Measurements from ENCODE around the gene NOC3L.

The NOC3L gene

DNA sequence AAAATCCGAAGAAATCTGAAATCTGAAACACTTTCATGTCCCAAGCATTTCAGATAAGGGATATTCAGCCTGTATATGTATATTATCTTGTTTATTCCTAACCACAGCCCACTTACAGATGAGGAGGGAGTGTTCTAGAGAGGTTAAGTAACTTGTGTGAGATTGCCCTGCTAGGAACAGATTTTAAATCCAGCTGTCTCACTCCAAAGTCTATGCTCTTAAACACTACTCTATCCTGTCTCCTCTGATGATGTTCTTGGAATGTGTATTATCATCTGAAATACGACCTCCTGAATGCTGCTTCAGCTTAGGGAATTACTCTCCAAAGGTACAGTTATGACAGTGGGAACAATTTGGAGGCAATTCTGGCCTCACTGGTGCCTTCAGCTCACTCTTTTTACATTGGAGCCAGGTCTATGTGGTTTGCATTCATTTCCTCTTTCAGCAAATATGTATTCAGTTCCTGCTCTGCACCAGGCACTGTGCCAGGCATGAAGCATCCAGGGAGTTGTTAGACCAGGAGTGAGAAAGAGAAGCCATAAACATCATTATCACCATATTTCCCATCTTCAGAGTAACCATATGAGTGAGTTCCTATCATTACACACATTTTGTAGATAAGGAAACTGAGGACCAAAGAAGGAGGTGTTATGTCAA lies 70.2 kb downstream of the NOC3L start:
- Histone ChIP-seq H3K4me1 (ENCODE audit: control insufficient read depth in 1 of 2, insufficient read depth in 2 of 2, low read length in 2 of 2) (no peaks in the 10 kb centered on the region), H2AFZ (ENCODE audit: insufficient read depth, low read length, poor library complexity) (no peak overlapping the region), H2BK12ac (ENCODE audit: low read length) (no peak overlapping the region), H4K91ac (ENCODE audit: low read depth, low read length) (no peak overlapping the region), H3K36me3 (ENCODE audit: control insufficient read depth in 1 of 2, insufficient read depth in 2 of 2, low read length in 2 of 2) (no peaks in the 10 kb centered on the region), H3K23ac (ENCODE audit: low read length) (no peak overlapping the region), H3K18ac (ENCODE audit: low read length) (no peak overlapping the region), H2BK120ac (ENCODE audit: insufficient read depth, low read length, poor library complexity) (no peak overlapping the region), H3K9me3 (ENCODE audit: insufficient read depth, low read depth, low read length) (no peaks in the 10 kb centered on the region), H3K4me3 (ENCODE audit: low read depth, low read length) (no peak overlapping the region), H3K14ac (ENCODE audit: low read length) (no peak overlapping the region), H2AK5ac (ENCODE audit: low read length) (no peak overlapping the region), H4K8ac (ENCODE audit: low read depth, low read length) (no peak overlapping the region), H2BK5ac (ENCODE audit: low read depth, low read length, poor library complexity) (no peak overlapping the region), H3K4ac (ENCODE audit: low read depth, low read length) (no peak overlapping the region), H3K27me3 (ENCODE audit: insufficient read depth, low read length) (no peaks in the 10 kb centered on the region), H3K4me2 (ENCODE audit: low read length) (no peak overlapping the region), H3K79me1 (ENCODE audit: low read length) (no peaks in the 10 kb centered on the region), H3K27ac (ENCODE audit: low read depth, low read length) (no peak overlapping the region), H4K12ac (ENCODE audit: low read depth, low read length) (no peak overlapping the region), H3K9ac (ENCODE audit: low read length) (no peak overlapping the region), H3K79me2 (ENCODE audit: control insufficient read depth, insufficient read depth, low read length, poor library complexity) (no peaks in the 10 kb centered on the region)
- no CpG with 5 or more reads among the region's 2 CpGs for WGBS (ENCODE audit: extremely low coverage, insufficient coverage, insufficient read length)
- peak in 1 of 2 donors; percentile 26 for DNase-seq

GRCh38 chr10:94288361-94289101 lies 74.2 kb downstream of the NOC3L start:
- no peak overlapping the region for H3K14ac ChIP-seq (ENCODE audit: low read length)
- H4K91ac ChIP-seq (ENCODE audit: low read depth, low read length) = no peak overlapping the region
- no peaks in the 10 kb centered on the region for H3K79me2 ChIP-seq (ENCODE audit: control insufficient read depth, insufficient read depth, low read length, poor library complexity)
- H3K4me3 ChIP-seq (ENCODE audit: low read depth, low read length) = no peak overlapping the region
- H3K9me3 ChIP-seq (ENCODE audit: insufficient read depth, low read depth, low read length) = no peaks in the 10 kb centered on the region
- no peak overlapping the region for H2BK12ac ChIP-seq (ENCODE audit: low read length)
- DNase-seq = no peak
- H3K9ac ChIP-seq (ENCODE audit: low read length) = no peak overlapping the region
- no peak overlapping the region for H3K27ac ChIP-seq (ENCODE audit: low read depth, low read length)
- H3K4me1 ChIP-seq (ENCODE audit: control insufficient read depth in 1 of 2, insufficient read depth in 2 of 2, low read length in 2 of 2) = no peaks in the 10 kb centered on the region
- no peak overlapping the region for H4K12ac ChIP-seq (ENCODE audit: low read depth, low read length)
- H3K27me3 ChIP-seq (ENCODE audit: insufficient read depth, low read length) = no peaks in the 10 kb centered on the region
- H3K4ac ChIP-seq (ENCODE audit: low read depth, low read length) = no peak overlapping the region
- H2AK5ac ChIP-seq (ENCODE audit: low read length) = no peak overlapping the region
- H3K4me2 ChIP-seq (ENCODE audit: low read length) = no peak overlapping the region
- no peak overlapping the region for H3K23ac ChIP-seq (ENCODE audit: low read length)
- H2AFZ ChIP-seq (ENCODE audit: insufficient read depth, low read length, poor library complexity) = no peak overlapping the region
- no peaks in the 10 kb centered on the region for H3K79me1 ChIP-seq (ENCODE audit: low read length)
- WGBS (ENCODE audit: extremely low coverage, insufficient coverage, insufficient read length) = no CpG with 5 or more reads among the region's 2 CpGs
- H4K8ac ChIP-seq (ENCODE audit: low read depth, low read length) = no peak overlapping the region
- no peak overlapping the region for H2BK5ac ChIP-seq (ENCODE audit: low read depth, low read length, poor library complexity)
- no peak overlapping the region for H3K18ac ChIP-seq (ENCODE audit: low read length)
- no peak overlapping the region for H2BK120ac ChIP-seq (ENCODE audit: insufficient read depth, low read length, poor library complexity)
- H3K36me3 ChIP-seq (ENCODE audit: control insufficient read depth in 1 of 2, insufficient read depth in 2 of 2, low read length in 2 of 2) = no peaks in the 10 kb centered on the region

DNA sequence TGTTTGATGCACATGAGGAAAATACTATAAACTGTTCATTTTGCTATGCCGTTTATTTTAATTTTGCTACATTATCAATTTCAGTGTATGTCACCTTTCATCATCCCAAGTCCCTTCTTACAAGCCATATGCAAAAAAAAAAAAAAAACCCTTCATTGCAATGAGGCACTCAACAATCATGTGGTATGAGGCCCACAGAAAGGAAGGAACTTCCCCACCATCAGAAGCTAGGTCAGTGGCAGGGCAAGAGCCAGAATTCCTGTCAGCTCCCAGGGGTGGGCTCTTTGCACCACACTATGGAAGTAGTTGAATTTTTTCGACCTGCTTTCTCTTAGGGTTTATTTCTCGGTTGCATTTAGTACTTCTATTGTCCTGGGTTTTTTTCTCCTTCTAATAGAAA lies 75.4 kb downstream of the NOC3L start:
- Histone ChIP-seq H3K23ac (ENCODE audit: low read length) (no peak overlapping the region), H2BK12ac (ENCODE audit: low read length) (no peak overlapping the region), H4K8ac (ENCODE audit: low read depth, low read length) (no peak overlapping the region), H3K36me3 (ENCODE audit: control insufficient read depth in 1 of 2, insufficient read depth in 2 of 2, low read length in 2 of 2) (no peaks in the 10 kb centered on the region), H4K12ac (ENCODE audit: low read depth, low read length) (no peak overlapping the region), H4K91ac (ENCODE audit: low read depth, low read length) (no peak overlapping the region), H2AK5ac (ENCODE audit: low read length) (no peak overlapping the region), H3K4me1 (ENCODE audit: control insufficient read depth in 1 of 2, insufficient read depth in 2 of 2, low read length in 2 of 2) (no peaks in the 10 kb centered on the region), H3K27me3 (ENCODE audit: insufficient read depth, low read length) (no peaks in the 10 kb centered on the region), H3K79me1 (ENCODE audit: low read length) (no peaks in the 10 kb centered on the region), H2BK5ac (ENCODE audit: low read depth, low read length, poor library complexity) (no peak overlapping the region), H3K27ac (ENCODE audit: low read depth, low read length) (no peak overlapping the region), H2BK120ac (ENCODE audit: insufficient read depth, low read length, poor library complexity) (no peak overlapping the region), H3K4me3 (ENCODE audit: low read depth, low read length) (no peak overlapping the region), H3K4ac (ENCODE audit: low read depth, low read length) (no peak overlapping the region), H3K18ac (ENCODE audit: low read length) (no peak overlapping the region), H3K9me3 (ENCODE audit: insufficient read depth, low read depth, low read length) (no peaks in the 10 kb centered on the region), H3K14ac (ENCODE audit: low read length) (no peak overlapping the region), H3K4me2 (ENCODE audit: low read length) (no peak overlapping the region), H3K79me2 (ENCODE audit: control insufficient read depth, insufficient read depth, low read length, poor library complexity) (no peaks in the 10 kb centered on the region), H3K9ac (ENCODE audit: low read length) (no peak overlapping the region), H2AFZ (ENCODE audit: insufficient read depth, low read length, poor library complexity) (no peak overlapping the region)
- no peak for DNase-seq
- WGBS (ENCODE audit: extremely low coverage, insufficient coverage, insufficient read length) = no CpG with 5 or more reads among the region's 3 CpGs

DNA sequence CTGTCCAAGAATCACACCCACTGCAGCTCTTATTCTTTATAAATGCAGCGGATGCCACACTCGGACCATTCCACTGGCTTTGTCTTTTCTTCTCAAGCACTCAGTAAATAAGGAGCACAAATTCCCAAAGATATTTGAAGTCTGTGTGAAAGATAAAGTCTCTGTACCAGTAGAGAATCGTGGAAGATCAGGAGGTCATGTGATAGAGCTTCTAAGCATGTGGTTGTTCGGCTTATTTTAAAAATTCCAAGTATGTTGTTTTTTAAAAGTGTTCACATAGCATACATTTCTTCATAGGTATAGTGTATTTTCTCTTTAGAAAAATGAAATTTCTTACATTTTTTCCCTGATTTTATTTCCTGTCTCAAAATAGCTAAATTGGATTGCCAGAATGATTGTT lies 75.8 kb downstream of the NOC3L start:
- Histone ChIP-seq H3K4me1 (ENCODE audit: control insufficient read depth in 1 of 2, insufficient read depth in 2 of 2, low read length in 2 of 2) (no peaks in the 10 kb centered on the region), H3K79me1 (ENCODE audit: low read length) (no peaks in the 10 kb centered on the region), H3K27me3 (ENCODE audit: insufficient read depth, low read length) (no peaks in the 10 kb centered on the region), H4K8ac (ENCODE audit: low read depth, low read length) (no peak overlapping the region), H2AK5ac (ENCODE audit: low read length) (no peak overlapping the region), H3K9me3 (ENCODE audit: insufficient read depth, low read depth, low read length) (no peaks in the 10 kb centered on the region), H3K18ac (ENCODE audit: low read length) (no peak overlapping the region), H3K79me2 (ENCODE audit: control insufficient read depth, insufficient read depth, low read length, poor library complexity) (no peaks in the 10 kb centered on the region), H2BK5ac (ENCODE audit: low read depth, low read length, poor library complexity) (no peak overlapping the region), H4K91ac (ENCODE audit: low read depth, low read length) (no peak overlapping the region), H3K9ac (ENCODE audit: low read length) (no peak overlapping the region), H3K4ac (ENCODE audit: low read depth, low read length) (no peak overlapping the region), H3K23ac (ENCODE audit: low read length) (no peak overlapping the region), H2BK12ac (ENCODE audit: low read length) (no peak overlapping the region), H2BK120ac (ENCODE audit: insufficient read depth, low read length, poor library complexity) (no peak overlapping the region), H4K12ac (ENCODE audit: low read depth, low read length) (no peak overlapping the region), H3K27ac (ENCODE audit: low read depth, low read length) (no peak overlapping the region), H3K4me3 (ENCODE audit: low read depth, low read length) (no peak overlapping the region), H3K4me2 (ENCODE audit: low read length) (no peak overlapping the region), H3K36me3 (ENCODE audit: control insufficient read depth in 1 of 2, insufficient read depth in 2 of 2, low read length in 2 of 2) (no peaks in the 10 kb centered on the region), H3K14ac (ENCODE audit: low read length) (no peak overlapping the region), H2AFZ (ENCODE audit: insufficient read depth, low read length, poor library complexity) (no peak overlapping the region)
- no CpG with 5 or more reads among the region's 4 CpGs for WGBS (ENCODE audit: extremely low coverage, insufficient coverage, insufficient read length)
- peak in 1 of 2 donors; percentile 82 for DNase-seq

Measured in trophoblast cell (in vitro differentiated cells and primary cell).